ENCODE data around the gene HEMK1. TPM values are rescaled to one million over a fixed set of nuclear protein-coding genes. Genes with fewer than 3 reads are reported as not detected.

HEMK1 gene
- total RNA-seq, 2 donors from 2014 or later: 6.7 to 9.6 TPM

DNA sequence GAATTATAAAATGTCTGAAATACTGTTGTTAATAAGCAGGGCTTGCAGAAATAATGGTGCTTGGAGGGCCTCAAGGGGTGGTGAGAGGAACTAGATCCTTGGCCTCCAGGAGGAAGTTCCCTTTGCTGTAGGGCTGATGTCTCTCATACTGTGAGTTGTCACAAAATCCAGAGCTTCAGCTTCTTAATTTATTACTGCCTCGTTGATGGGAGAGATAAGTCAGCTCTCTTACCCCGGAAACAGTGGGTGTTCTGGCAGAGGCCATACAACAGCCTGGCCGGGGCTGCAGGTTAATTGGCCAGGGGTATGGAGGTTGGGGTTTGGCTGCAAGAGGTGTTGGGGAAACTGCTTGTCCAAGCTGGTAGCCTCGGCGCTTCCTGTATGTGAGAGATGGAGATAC is 63.1 kb downstream of the HEMK1 start:
- H3K4me1 ChIP-seq: no peaks in the 10 kb centered on the region
- no peak overlapping the region for H3K27ac ChIP-seq

DNA sequence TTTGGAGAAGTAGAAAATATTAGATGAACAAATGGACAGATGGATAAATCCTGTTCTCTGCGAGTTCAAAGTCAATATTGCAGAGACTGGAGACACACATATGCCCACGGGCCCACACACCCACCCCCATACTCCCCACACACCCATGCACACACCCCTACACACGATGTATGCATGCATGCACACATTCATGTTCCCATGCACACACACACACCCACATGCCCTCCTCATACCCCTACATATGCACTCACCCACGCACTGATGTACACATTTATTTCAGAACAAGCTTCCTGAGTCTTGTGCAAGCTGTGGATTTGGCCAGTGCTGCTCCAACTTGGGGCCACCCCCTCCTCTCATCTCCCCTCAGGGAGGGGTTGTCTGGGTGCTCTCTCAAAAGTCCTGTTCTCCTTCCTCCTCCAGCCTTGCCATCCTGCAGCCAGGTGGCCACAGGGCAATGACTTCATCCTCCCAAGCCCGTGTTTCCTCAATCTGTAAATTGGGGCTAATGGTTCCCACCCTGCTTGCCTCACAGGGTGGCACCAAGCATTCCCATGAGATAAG is 64.0 kb downstream of the HEMK1 start:
- TF ChIP-seq POLR2A (IDR thresholded peaks at IDR 0.05) (no peak), CTCF (IDR thresholded peaks at IDR 0.05) (no peak)
- H3K27me3 ChIP-seq: no peaks in the 10 kb centered on the region
- no peak for ATAC-seq

More for the DNA sequence above, 63.1 kb downstream of the HEMK1 start:
- H3K27me3 ChIP-seq: no peaks in the 10 kb centered on the region
- intact Hi-C loops (cut with DNase I): loop anchor here (10.0 kb wide), 1 partner anchor 742 kb away; no protein-coding TSS in a partner anchor
- no peaks in the 10 kb centered on the region for H3K36me3 ChIP-seq (replicated peaks in 1 of 2; ENCODE audit: insufficient read depth in 1 of 2, low read depth in 2 of 2)
- ATAC-seq: no peak
- 44 to 54% methylated on average over 5 of the region's 5 CpGs for WGBS, 2 donors
- TF ChIP-seq POLR2A (IDR thresholded peaks at IDR 0.05) (no peak), CTCF (IDR thresholded peaks at IDR 0.05) (no peak)
- no peak overlapping the region for H3K4me3 ChIP-seq
- H3K9me3 ChIP-seq: no peaks in the 10 kb centered on the region
- DNase-seq: no peak

GRCh38 chr3:50635066-50635465 is 65.7 kb downstream of the HEMK1 start:
- Histone ChIP-seq H3K4me1 (no peaks in the 10 kb centered on the region), H3K27me3 (no peaks in the 10 kb centered on the region), H3K4me3 (no peak overlapping the region), H3K36me3 (replicated peaks in 1 of 2; ENCODE audit: insufficient read depth in 1 of 2, low read depth in 2 of 2) (no peaks in the 10 kb centered on the region), H3K9me3 (no peaks in the 10 kb centered on the region), H3K27ac (no peak overlapping the region)
- DNase-seq (no peak), ATAC-seq (no peak)
- no peak for TF ChIP-seq CTCF (IDR thresholded peaks at IDR 0.05)
- TF ChIP-seq POLR2A (IDR thresholded peaks at IDR 0.05): no peak
- intact Hi-C loops (cut with DNase I): loop anchor here (10.0 kb wide), 1 partner anchor 740 kb away; no protein-coding TSS in a partner anchor

More for the DNA sequence above, 64.0 kb downstream of the HEMK1 start:
- no peak overlapping the region for H3K27ac ChIP-seq
- intact Hi-C loops (cut with DNase I): loop anchor here (10.0 kb wide), 1 partner anchor 741 kb away; no protein-coding TSS in a partner anchor
- H3K36me3 ChIP-seq (replicated peaks in 1 of 2; ENCODE audit: insufficient read depth in 1 of 2, low read depth in 2 of 2): no peaks in the 10 kb centered on the region
- no peak for DNase-seq
- no peaks in the 10 kb centered on the region for H3K4me1 ChIP-seq
- no peaks in the 10 kb centered on the region for H3K9me3 ChIP-seq
- H3K4me3 ChIP-seq: no peak overlapping the region
- WGBS, 2 donors: 69 to 70% methylated on average over 5 of the region's 5 CpGs

GRCh38 chr3:50637011-50637410 is 67.7 kb downstream of the HEMK1 start:
- TF ChIP-seq POLR2A (IDR thresholded peaks at IDR 0.05): no peak
- H3K36me3 ChIP-seq (replicated peaks in 1 of 2; ENCODE audit: insufficient read depth in 1 of 2, low read depth in 2 of 2): peaks cover 0 to 9% of the 10 kb centered on the region in 2 donors
- H3K4me3 ChIP-seq: no peak overlapping the region
- intact Hi-C loops (cut with DNase I): loop anchor here (10.0 kb wide), 1 partner anchor 738 kb away; no protein-coding TSS in a partner anchor
- H3K9me3 ChIP-seq: no peaks in the 10 kb centered on the region
- no peak overlapping the region for H3K27ac ChIP-seq
- no peaks in the 10 kb centered on the region for H3K27me3 ChIP-seq
- no peaks in the 10 kb centered on the region for H3K4me1 ChIP-seq
- 95 to 98% methylated on average over 4 of the region's 4 CpGs for WGBS, 2 donors
- no peak for DNase-seq
- ATAC-seq: no peak

- intact Hi-C loops (cut with DNase I): loop anchor here (10.0 kb wide), 1 partner anchor 737 kb away; no protein-coding TSS in a partner anchor
These were observed 68.6 kb downstream of the HEMK1 start for GRCh38 chr3:50637945-50638344.

More at GRCh38 chr3:50637945-50638344, 68.6 kb downstream of the HEMK1 start:
- WGBS, 2 donors: 69 to 83% methylated on average over 3 of the region's 3 CpGs
- Histone ChIP-seq H3K27me3 (no peaks in the 10 kb centered on the region), H3K9me3 (no peaks in the 10 kb centered on the region), H3K4me3 (no peak overlapping the region), H3K36me3 (replicated peaks in 1 of 2; ENCODE audit: insufficient read depth in 1 of 2, low read depth in 2 of 2) (peaks cover 0 to 9% of the 10 kb centered on the region in 2 donors), H3K4me1 (no peaks in the 10 kb centered on the region), H3K27ac (no peak overlapping the region)
- ATAC-seq (no peak), DNase-seq (no peak)
- TF ChIP-seq POLR2A (IDR thresholded peaks at IDR 0.05): no peak
- no peak for TF ChIP-seq CTCF (IDR thresholded peaks at IDR 0.05)

All from body of pancreas (tissue), 4 donors.